Endothelial cell of umbilical vein (primary cell): Measurements from ENCODE around the gene CES1.

Source experiments
- EZH2 ChIP-seq: IDR thresholded peaks from 2 replicates; pipeline ENCODE4 v1.6.1; 2012; ENCODE audit warnings: borderline replicate concordance, low read depth, mild to moderate bottlenecking, moderate library complexity, low read length, inconsistent platforms; ENCODE audit not compliant: severe bottlenecking
- FOS ChIP-seq: IDR thresholded peaks from 2 replicates; pipeline ENCODE4 v1.6.1; 2011; ENCODE audit warnings: mild to moderate bottlenecking, low read length, moderate library complexity, borderline replicate concordance; ENCODE audit not compliant: insufficient read depth
- POLR2A ChIP-seq: IDR thresholded peaks from 2 replicates; pipeline ENCODE4 v1.6.1; 2012; ENCODE audit warnings: low read depth, mild to moderate bottlenecking, control low read depth, low read length
- POLR2AphosphoS5 ChIP-seq: IDR thresholded peaks from 2 replicates; pipeline ENCODE4 v1.6.1; 2012; ENCODE audit warnings: low read depth, mild to moderate bottlenecking, control low read depth, low read length, moderate library complexity; ENCODE audit not compliant: insufficient read depth
- TF ChIP-seq, protein P1 (sequence below), 2 donors: IDR thresholded peaks; 1 replicate in 1 of 2; 2 replicates in 1 of 2; pipeline ENCODE4 v1.5.1; 2011; ENCODE audit warnings: low read length in 2 of 2, mild to moderate bottlenecking in 2 of 2, moderate library complexity in 2 of 2, control low read depth in 1 of 2, inconsistent platforms in 1 of 2, low read depth in 1 of 2; ENCODE audit not compliant: insufficient read depth in 1 of 2; ENCODE audit errors: extremely low read depth in 1 of 2

- TF ChIP-seq EZH2 (no peak), POLR2AphosphoS5 (no peak), POLR2A (no peak), FOS (no peak)
- TF ChIP-seq, protein P1, sequence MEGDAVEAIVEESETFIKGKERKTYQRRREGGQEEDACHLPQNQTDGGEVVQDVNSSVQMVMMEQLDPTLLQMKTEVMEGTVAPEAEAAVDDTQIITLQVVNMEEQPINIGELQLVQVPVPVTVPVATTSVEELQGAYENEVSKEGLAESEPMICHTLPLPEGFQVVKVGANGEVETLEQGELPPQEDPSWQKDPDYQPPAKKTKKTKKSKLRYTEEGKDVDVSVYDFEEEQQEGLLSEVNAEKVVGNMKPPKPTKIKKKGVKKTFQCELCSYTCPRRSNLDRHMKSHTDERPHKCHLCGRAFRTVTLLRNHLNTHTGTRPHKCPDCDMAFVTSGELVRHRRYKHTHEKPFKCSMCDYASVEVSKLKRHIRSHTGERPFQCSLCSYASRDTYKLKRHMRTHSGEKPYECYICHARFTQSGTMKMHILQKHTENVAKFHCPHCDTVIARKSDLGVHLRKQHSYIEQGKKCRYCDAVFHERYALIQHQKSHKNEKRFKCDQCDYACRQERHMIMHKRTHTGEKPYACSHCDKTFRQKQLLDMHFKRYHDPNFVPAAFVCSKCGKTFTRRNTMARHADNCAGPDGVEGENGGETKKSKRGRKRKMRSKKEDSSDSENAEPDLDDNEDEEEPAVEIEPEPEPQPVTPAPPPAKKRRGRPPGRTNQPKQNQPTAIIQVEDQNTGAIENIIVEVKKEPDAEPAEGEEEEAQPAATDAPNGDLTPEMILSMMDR (IDR thresholded peaks at IDR 0.05; ENCODE audit: extremely low read depth in 1 of 2, insufficient read depth in 1 of 2, low read depth in 1 of 2, low read length in 2 of 2): no peak
These were observed at the start of gene CES1 for GRCh38 chr16:55832773-55833691.
